DMS 273 (cell line): ENCODE measurements around the gene ATF3.
A peak's percentile ranks its signal among the peaks of the same experiment; 100 is the strongest.

Experiments
- DNase-seq: peaks from one replicate; lab custom pipeline; 2025; ENCODE audit not compliant: unreplicated experiment; lab: John Stamatoyannopoulos, UW

The ATF3 gene

GRCh38 chr1:212608392-212608958, at the start of gene ATF3:
Gene ATF3 (plus strand): TSS chr1:212608761. CDS start chr1:212615022, 6,261 bp downstream.
- DNase-seq: peak; percentile 99

GRCh38 chr1:212559929-212560328, 48.6 kb upstream of the ATF3 start:
- DNase-seq: no peak

- no peak for DNase-seq
Measured at GRCh38 chr1:212560933-212561460, 47.6 kb upstream of the ATF3 start.

- no peak for DNase-seq
Measured at GRCh38 chr1:212561501-212561931, 47.0 kb upstream of the ATF3 start.

GRCh38 chr1:212562771-212563170, 45.8 kb upstream of the ATF3 start:
- no peak for DNase-seq

GRCh38 chr1:212565079-212565478, 43.5 kb upstream of the ATF3 start:
- peak; percentile 16 for DNase-seq

GRCh38 chr1:212565571-212566305, 42.8 kb upstream of the ATF3 start:
- no peak for DNase-seq

GRCh38 chr1:212566522-212567479, 41.8 kb upstream of the ATF3 start:
- peak; percentile 90 for DNase-seq

- DNase-seq: no peak
Measured at GRCh38 chr1:212567638-212568037, 40.9 kb upstream of the ATF3 start.

- DNase-seq: no peak
Measured at GRCh38 chr1:212568978-212569537, 39.5 kb upstream of the ATF3 start.

- DNase-seq: peak; percentile 18
Measured at GRCh38 chr1:212574732-212575131, 33.8 kb upstream of the ATF3 start.

- DNase-seq: no peak
Measured at GRCh38 chr1:212575333-212575732, 33.2 kb upstream of the ATF3 start.

GRCh38 chr1:212578041-212578440, 30.5 kb upstream of the ATF3 start:
- no peak for DNase-seq

- DNase-seq: no peak
Measured at GRCh38 chr1:212581034-212581433, 27.5 kb upstream of the ATF3 start.

GRCh38 chr1:212582291-212582690, 26.3 kb upstream of the ATF3 start:
- no peak for DNase-seq

GRCh38 chr1:212582808-212583615, 25.5 kb upstream of the ATF3 start:
- no peak for DNase-seq

- no peak for DNase-seq
Measured at GRCh38 chr1:212583643-212584042, 24.9 kb upstream of the ATF3 start.

- DNase-seq: no peak
Measured at GRCh38 chr1:212584092-212584886, 24.3 kb upstream of the ATF3 start.

GRCh38 chr1:212585210-212585609, 23.4 kb upstream of the ATF3 start:
- no peak for DNase-seq
